Endothelial cell (in vitro differentiated cells): ENCODE results near the gene ACP4. TPM values are rescaled to one million over a fixed set of nuclear protein-coding genes. Genes with fewer than 3 reads are reported as not detected.

Source experiments
- DNase-seq: peaks from one replicate; pipeline ENCODE4 v3.0.0; 2021; ENCODE audit warnings: low spot score
- H3K27ac Mint-ChIP-seq: one replicate; pipeline ENCODE4 v1.8.0; 2021; ENCODE audit warnings: mixed read lengths, inconsistent platforms; ENCODE audit not compliant: unreplicated experiment
- H3K27me3 Mint-ChIP-seq: one replicate; pipeline ENCODE4 v1.8.0; 2021; ENCODE audit warnings: mild to moderate bottlenecking, moderate library complexity, mixed read lengths, inconsistent platforms; ENCODE audit not compliant: unreplicated experiment
- H3K36me3 Mint-ChIP-seq: one replicate; pipeline ENCODE4 v1.8.0; 2021; ENCODE audit warnings: mild to moderate bottlenecking, low read depth, mixed read lengths, inconsistent platforms; ENCODE audit not compliant: unreplicated experiment
- H3K4me1 Mint-ChIP-seq: one replicate; pipeline ENCODE4 v1.8.0; 2021; ENCODE audit warnings: mild to moderate bottlenecking, mixed read lengths, inconsistent platforms; ENCODE audit not compliant: unreplicated experiment
- H3K4me3 Mint-ChIP-seq: one replicate; pipeline ENCODE4 v1.8.0; 2021; ENCODE audit warnings: mild to moderate bottlenecking, mixed read lengths, inconsistent platforms; ENCODE audit not compliant: unreplicated experiment
- H3K9me3 Mint-ChIP-seq: one replicate; pipeline ENCODE4 v1.8.0; 2021; ENCODE audit warnings: mixed read lengths, inconsistent platforms; ENCODE audit not compliant: unreplicated experiment
- CTCF ChIP-seq: fragments of 200-600 bp; sonication (generic); IDR thresholded peaks from one replicate; pipeline ENCODE4 v1.5.0; 2021; ENCODE audit warnings: antibody characterized with exemption; ENCODE audit not compliant: unreplicated experiment
- total RNA-seq: library from RNA; stranded (reverse); fragmentation: NEBNext Ultra II Directional; extraction: Animal tissue kit (Norgen Biotek cat#: 25700); gene quantifications from one replicate; pipeline ENCODE4 v1.2.1, GENCODE V29; 2021; ENCODE audit not compliant: unreplicated experiment

Gene ACP4
- total RNA-seq, 1 donor from 2014 or later: not detected

GRCh38 chr19:50776131-50776530 lies 14.1 kb upstream of the ACP4 start:
- Mint-ChIP-seq H3K27ac (no peak overlapping the region), H3K27me3 (peaks cover 8% of the 10 kb centered on the region), H3K4me1 (no peaks in the 10 kb centered on the region), H3K4me3 (no peak overlapping the region), H3K36me3 (no peaks in the 10 kb centered on the region), H3K9me3 (peaks cover 10% of the 10 kb centered on the region)
- no peak for DNase-seq
- TF ChIP-seq CTCF: no peak

GRCh38 chr19:50777261-50777660 lies 13.0 kb upstream of the ACP4 start:
- no peaks in the 10 kb centered on the region for H3K4me1 Mint-ChIP-seq
- TF ChIP-seq CTCF: no peak
- peaks cover 8% of the 10 kb centered on the region for H3K27me3 Mint-ChIP-seq
- H3K36me3 Mint-ChIP-seq: no peaks in the 10 kb centered on the region
- no peak overlapping the region for H3K27ac Mint-ChIP-seq
- no peak overlapping the region for H3K4me3 Mint-ChIP-seq
- H3K9me3 Mint-ChIP-seq: peaks cover 10% of the 10 kb centered on the region
- DNase-seq: no peak

GRCh38 chr19:50777830-50778303 lies 12.3 kb upstream of the ACP4 start:
- H3K9me3 Mint-ChIP-seq: peaks cover 10% of the 10 kb centered on the region
- no peak overlapping the region for H3K4me3 Mint-ChIP-seq
- DNase-seq: no peak
- H3K27me3 Mint-ChIP-seq: peaks cover 8% of the 10 kb centered on the region
- no peaks in the 10 kb centered on the region for H3K4me1 Mint-ChIP-seq
- no peak overlapping the region for H3K27ac Mint-ChIP-seq
- no peaks in the 10 kb centered on the region for H3K36me3 Mint-ChIP-seq
- no peak for TF ChIP-seq CTCF

- no peaks in the 10 kb centered on the region for H3K4me1 Mint-ChIP-seq
- no peaks in the 10 kb centered on the region for H3K36me3 Mint-ChIP-seq
- no peak overlapping the region for H3K27ac Mint-ChIP-seq
- DNase-seq: no peak
- no peak overlapping the region for H3K4me3 Mint-ChIP-seq
- H3K9me3 Mint-ChIP-seq: peaks cover 10% of the 10 kb centered on the region
- peaks cover 5% of the 10 kb centered on the region for H3K27me3 Mint-ChIP-seq
- no peak for TF ChIP-seq CTCF
Observed at GRCh38 chr19:50778906-50779430, 11.2 kb upstream of the ACP4 start.

GRCh38 chr19:50779504-50780457 lies 10.4 kb upstream of the ACP4 start:
- Mint-ChIP-seq H3K36me3 (no peaks in the 10 kb centered on the region), H3K27ac (no peak overlapping the region), H3K4me1 (no peaks in the 10 kb centered on the region), H3K27me3 (peaks cover 5% of the 10 kb centered on the region), H3K9me3 (peaks cover 10% of the 10 kb centered on the region), H3K4me3 (no peak overlapping the region)
- DNase-seq: no peak
- no peak for TF ChIP-seq CTCF
